ENCODE data around the gene SLC22A16. TPM values are rescaled to one million over a fixed set of nuclear protein-coding genes. Genes with fewer than 3 reads are reported as not detected.

Gene SLC22A16
- total RNA-seq, 1 donor from 2014 or later = not detected

DNA sequence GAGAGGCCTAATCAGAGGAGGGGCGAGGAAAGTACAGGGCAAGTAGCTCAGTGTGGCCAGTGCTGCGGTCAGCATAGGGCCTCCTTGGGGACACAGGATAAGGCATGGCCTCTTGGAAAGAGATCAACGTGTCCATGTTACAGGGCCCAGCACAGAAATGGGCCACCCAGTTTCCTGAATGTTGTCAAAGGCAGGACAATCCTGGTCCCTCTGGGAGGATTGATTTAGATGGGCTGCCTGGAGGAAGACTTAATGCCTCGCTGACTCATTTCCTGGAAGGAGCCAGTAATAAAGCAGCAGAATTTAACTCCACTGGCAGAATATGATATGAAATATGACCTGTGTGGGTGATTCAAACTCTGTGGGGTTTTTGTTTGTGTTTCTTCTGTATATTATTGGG, 77.6 kb downstream of the SLC22A16 start:
- POLR2A ChIA-PET = no interaction called here
- intact Hi-C loops (cut with micrococcal nuclease) = no loop called here

DNA sequence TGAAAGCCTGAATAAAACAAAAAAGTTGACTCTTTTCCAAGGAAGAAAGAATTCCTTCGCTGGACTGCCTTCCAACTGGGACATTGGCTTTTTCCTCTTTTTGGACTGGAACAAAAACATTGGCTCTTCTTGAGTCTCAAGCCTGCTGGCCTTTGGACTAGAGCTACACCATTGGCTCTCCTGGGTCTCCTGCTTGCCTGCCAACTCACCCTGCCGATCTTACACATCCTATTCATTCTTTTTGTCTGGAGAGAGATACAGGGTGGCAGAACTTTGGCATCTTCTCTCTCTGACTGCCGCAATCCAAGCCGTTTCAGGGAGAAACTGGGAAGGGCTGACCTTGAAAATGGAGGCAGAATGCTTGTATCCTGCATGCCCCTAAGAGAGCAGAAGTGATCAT, 81.2 kb downstream of the SLC22A16 start:
- Mint-ChIP-seq H3K27me3 (no peaks in the 10 kb centered on the region), H3K9me3 (no peaks in the 10 kb centered on the region), H3K36me3 (ENCODE audit: low read depth) (no peaks in the 10 kb centered on the region), H3K4me1 (no peaks in the 10 kb centered on the region), H3K4me3 (no peak overlapping the region), H3K27ac (no peak overlapping the region)
- ChIA-PET CTCF (interaction anchor here (2.2 kb wide), 1 partner anchor 355 kb away, joined by 7 read pairs; no protein-coding TSS in a partner anchor), POLR2A (no interaction called here)
- no peak for ATAC-seq (ENCODE audit: low read depth)
- TF ChIP-seq, protein P1, sequence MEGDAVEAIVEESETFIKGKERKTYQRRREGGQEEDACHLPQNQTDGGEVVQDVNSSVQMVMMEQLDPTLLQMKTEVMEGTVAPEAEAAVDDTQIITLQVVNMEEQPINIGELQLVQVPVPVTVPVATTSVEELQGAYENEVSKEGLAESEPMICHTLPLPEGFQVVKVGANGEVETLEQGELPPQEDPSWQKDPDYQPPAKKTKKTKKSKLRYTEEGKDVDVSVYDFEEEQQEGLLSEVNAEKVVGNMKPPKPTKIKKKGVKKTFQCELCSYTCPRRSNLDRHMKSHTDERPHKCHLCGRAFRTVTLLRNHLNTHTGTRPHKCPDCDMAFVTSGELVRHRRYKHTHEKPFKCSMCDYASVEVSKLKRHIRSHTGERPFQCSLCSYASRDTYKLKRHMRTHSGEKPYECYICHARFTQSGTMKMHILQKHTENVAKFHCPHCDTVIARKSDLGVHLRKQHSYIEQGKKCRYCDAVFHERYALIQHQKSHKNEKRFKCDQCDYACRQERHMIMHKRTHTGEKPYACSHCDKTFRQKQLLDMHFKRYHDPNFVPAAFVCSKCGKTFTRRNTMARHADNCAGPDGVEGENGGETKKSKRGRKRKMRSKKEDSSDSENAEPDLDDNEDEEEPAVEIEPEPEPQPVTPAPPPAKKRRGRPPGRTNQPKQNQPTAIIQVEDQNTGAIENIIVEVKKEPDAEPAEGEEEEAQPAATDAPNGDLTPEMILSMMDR (IDR thresholded peaks at IDR 0.05) = no peak
- intact Hi-C loops (cut with micrococcal nuclease) = no loop called here
- no peak for DNase-seq

More for the DNA sequence above, 77.6 kb downstream of the SLC22A16 start:
- no peak for DNase-seq
- TF ChIP-seq, protein P1 (IDR thresholded peaks at IDR 0.05) = no peak
- Mint-ChIP-seq H3K36me3 (ENCODE audit: low read depth) (no peaks in the 10 kb centered on the region), H3K9me3 (no peaks in the 10 kb centered on the region), H3K27ac (no peak overlapping the region), H3K27me3 (peaks cover 2% of the 10 kb centered on the region), H3K4me3 (no peak overlapping the region), H3K4me1 (no peaks in the 10 kb centered on the region)
- ATAC-seq (ENCODE audit: low read depth) = no peak
- CTCF ChIA-PET = no interaction called here

DNA sequence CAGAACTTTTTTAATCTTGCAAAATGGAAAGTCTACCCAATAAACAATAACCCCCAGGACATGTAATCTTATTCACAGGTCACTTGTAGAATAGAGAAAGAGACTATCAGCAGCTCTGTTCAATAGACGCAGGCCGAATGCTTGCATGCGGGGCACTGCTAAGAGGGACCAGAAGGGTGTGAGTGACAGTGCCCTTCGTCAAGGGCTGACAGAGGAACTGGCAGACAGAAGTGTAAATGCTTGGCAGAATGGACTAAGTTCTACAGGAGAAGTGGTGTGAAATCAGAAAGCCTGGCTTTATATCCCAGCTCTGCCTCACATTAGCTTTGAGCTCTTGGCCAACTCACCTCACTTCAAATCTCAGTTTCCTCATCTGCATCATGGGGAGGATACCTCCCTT, 82.0 kb downstream of the SLC22A16 start:
- Mint-ChIP-seq H3K27ac (no peak overlapping the region), H3K4me1 (no peaks in the 10 kb centered on the region), H3K9me3 (no peaks in the 10 kb centered on the region), H3K27me3 (no peaks in the 10 kb centered on the region), H3K4me3 (no peak overlapping the region), H3K36me3 (ENCODE audit: low read depth) (no peaks in the 10 kb centered on the region)
- ATAC-seq (ENCODE audit: low read depth) (no peak), DNase-seq (no peak)
- TF ChIP-seq, protein P1 (IDR thresholded peaks at IDR 0.05) = no peak
- ChIA-PET POLR2A (no interaction called here), CTCF (interaction anchor here (2.2 kb wide), 1 partner anchor 354 kb away, joined by 7 read pairs; no protein-coding TSS in a partner anchor)
- intact Hi-C loops (cut with micrococcal nuclease) = no loop called here

DNA sequence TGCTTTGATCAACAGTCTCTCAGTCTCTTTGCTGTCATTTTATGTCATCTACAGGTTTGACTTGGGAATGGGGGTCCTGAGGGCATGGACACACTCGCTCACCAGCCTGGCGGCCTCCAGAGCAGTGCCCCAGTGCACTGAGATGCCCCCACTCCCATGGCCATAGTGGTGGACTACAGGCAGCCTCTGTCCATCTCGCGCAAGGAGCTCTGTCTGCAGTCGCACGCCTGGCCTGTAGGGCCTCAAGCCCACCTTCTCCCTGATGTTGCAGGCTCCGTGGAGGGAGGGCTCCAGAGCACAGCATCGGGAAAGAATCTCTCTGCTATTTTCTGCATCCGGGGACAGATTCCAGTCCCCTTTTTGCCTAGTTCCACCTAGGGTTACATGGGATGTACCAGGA, 83.7 kb downstream of the SLC22A16 start:
- ChIA-PET CTCF (interaction anchor here (0.9 to 6.0 kb wide), 8 partner anchors 11 to 865 kb away, joined by 3 to 77 read pairs (median 10); partner anchors contain the start of genes CDC40 and WASF1), POLR2A (interaction anchor here (0.6 to 0.7 kb wide), 2 partner anchors 687 to 947 kb away, joined by 3 to 8 read pairs; no protein-coding TSS in a partner anchor)
- H3K4me3 Mint-ChIP-seq = no peak overlapping the region
- DNase-seq = no peak
- intact Hi-C loops (cut with micrococcal nuclease) = no loop called here
- TF ChIP-seq, protein P1 (IDR thresholded peaks at IDR 0.05) = no peak
- no peaks in the 10 kb centered on the region for H3K9me3 Mint-ChIP-seq
- H3K36me3 Mint-ChIP-seq (ENCODE audit: low read depth) = no peaks in the 10 kb centered on the region
- H3K27ac Mint-ChIP-seq = no peak overlapping the region
- no peak for ATAC-seq (ENCODE audit: low read depth)
- no peaks in the 10 kb centered on the region for H3K27me3 Mint-ChIP-seq
- no peaks in the 10 kb centered on the region for H3K4me1 Mint-ChIP-seq

DNA sequence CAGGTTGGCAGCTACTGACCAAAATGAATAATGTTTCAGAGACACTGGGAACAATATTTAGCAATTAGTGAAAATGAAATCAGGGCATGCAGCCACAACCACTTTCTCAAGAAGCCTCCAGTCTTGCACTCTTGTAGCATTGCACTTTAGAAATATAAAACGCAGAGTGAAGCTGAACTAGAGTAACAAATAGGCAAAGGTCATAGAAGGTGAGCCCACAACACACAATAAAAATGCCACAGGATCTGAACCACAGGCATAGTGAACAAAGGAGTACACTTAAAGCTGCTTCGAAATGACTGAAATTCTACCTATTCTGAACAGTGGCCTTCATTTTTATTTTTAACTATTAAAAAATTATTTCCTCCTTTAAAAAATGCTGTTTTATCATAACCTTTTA, 86.0 kb downstream of the SLC22A16 start:
- CTCF ChIA-PET = interaction anchor here (1.0 to 6.0 kb wide), 9 partner anchors 10 to 1202 kb away, joined by 3 to 77 read pairs (median 8); partner anchors contain the start of genes CDC40 and WASF1
- no peaks in the 10 kb centered on the region for H3K9me3 Mint-ChIP-seq
- H3K4me3 Mint-ChIP-seq = no peak overlapping the region
- H3K27me3 Mint-ChIP-seq = no peaks in the 10 kb centered on the region
- POLR2A ChIA-PET = interaction anchor here (1.0 kb wide), 1 partner anchor 157 kb away, joined by 6 read pairs; no protein-coding TSS in a partner anchor
- TF ChIP-seq, protein P1 (IDR thresholded peaks at IDR 0.05) = no peak
- ATAC-seq (ENCODE audit: low read depth) (no peak), DNase-seq (no peak)
- no peaks in the 10 kb centered on the region for H3K4me1 Mint-ChIP-seq
- no peaks in the 10 kb centered on the region for H3K36me3 Mint-ChIP-seq (ENCODE audit: low read depth)
- intact Hi-C loops (cut with micrococcal nuclease) = loop anchor here (1.0 to 2.0 kb wide), 2 partner anchors 212 to 1202 kb away; no protein-coding TSS in a partner anchor
- no peak overlapping the region for H3K27ac Mint-ChIP-seq
